Gastrocnemius medialis (tissue), 4 donors: ENCODE results near the gene AP4M1.

Source experiments
- CTCF ChIP-seq, 5 experiments: fragments of 450-650 bp in 3 of 5; fragments of 200-600 bp in 2 of 5; sonication (generic) in 2 of 5; IDR thresholded peaks in 4 of 5; conservative IDR thresholded peaks in 1 of 5; 1 replicate in 4 of 5; 2 replicates in 1 of 5; pipeline ENCODE4 v1.5.1; 2016 to 2019; ENCODE audit warnings: antibody characterized with exemption in 5 of 5, mild to moderate bottlenecking in 3 of 5, moderate library complexity in 3 of 5
- POLR2A ChIP-seq, 2 donors: fragments of 450-650 bp; IDR thresholded peaks; one replicate each; pipeline ENCODE4 v1.6.1; 2017; ENCODE audit warnings: antibody characterized with exemption in 2 of 2, mild to moderate bottlenecking in 2 of 2, moderate library complexity in 2 of 2

GRCh38 chr7:100095289-100095688 lies 6.2 kb upstream of the AP4M1 start:
- no peak for TF ChIP-seq CTCF (IDR thresholded peaks at IDR 0.05 in 4 of 5, conservative IDR thresholded peaks at IDR 0.05 in 1 of 5)
- no peak for TF ChIP-seq POLR2A (IDR thresholded peaks at IDR 0.05)
